Hepatocyte (in vitro differentiated cells): Measurements from ENCODE around the gene CACNA2D1.

Experiments used
- EZH2 ChIP-seq: fragments of 200-600 bp; sonication (generic); IDR thresholded peaks from 2 replicates; pipeline ENCODE4 v1.6.1; 2016; ENCODE audit warnings: antibody characterized with exemption, mild to moderate bottlenecking, borderline replicate concordance
- EZH2phosphoT487 ChIP-seq: fragments of 200-600 bp; sonication (generic); IDR thresholded peaks from one replicate; pipeline ENCODE4 v1.6.1; 2018; ENCODE audit warnings: antibody characterized with exemption, mild to moderate bottlenecking, low read depth, moderate library complexity; ENCODE audit not compliant: unreplicated experiment, severe bottlenecking
- TF ChIP-seq, protein P1 (sequence below): fragments of 200-600 bp; sonication (generic); IDR thresholded peaks from 2 replicates; pipeline ENCODE4 v1.5.1; 2016; ENCODE audit warnings: antibody characterized with exemption, mild to moderate bottlenecking; ENCODE audit not compliant: poor library complexity

GRCh38 chr7:82464372-82464771 is 20.8 kb upstream of the CACNA2D1 start:
- TF ChIP-seq, protein P1, sequence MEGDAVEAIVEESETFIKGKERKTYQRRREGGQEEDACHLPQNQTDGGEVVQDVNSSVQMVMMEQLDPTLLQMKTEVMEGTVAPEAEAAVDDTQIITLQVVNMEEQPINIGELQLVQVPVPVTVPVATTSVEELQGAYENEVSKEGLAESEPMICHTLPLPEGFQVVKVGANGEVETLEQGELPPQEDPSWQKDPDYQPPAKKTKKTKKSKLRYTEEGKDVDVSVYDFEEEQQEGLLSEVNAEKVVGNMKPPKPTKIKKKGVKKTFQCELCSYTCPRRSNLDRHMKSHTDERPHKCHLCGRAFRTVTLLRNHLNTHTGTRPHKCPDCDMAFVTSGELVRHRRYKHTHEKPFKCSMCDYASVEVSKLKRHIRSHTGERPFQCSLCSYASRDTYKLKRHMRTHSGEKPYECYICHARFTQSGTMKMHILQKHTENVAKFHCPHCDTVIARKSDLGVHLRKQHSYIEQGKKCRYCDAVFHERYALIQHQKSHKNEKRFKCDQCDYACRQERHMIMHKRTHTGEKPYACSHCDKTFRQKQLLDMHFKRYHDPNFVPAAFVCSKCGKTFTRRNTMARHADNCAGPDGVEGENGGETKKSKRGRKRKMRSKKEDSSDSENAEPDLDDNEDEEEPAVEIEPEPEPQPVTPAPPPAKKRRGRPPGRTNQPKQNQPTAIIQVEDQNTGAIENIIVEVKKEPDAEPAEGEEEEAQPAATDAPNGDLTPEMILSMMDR = no peak
- TF ChIP-seq EZH2 (no peak), EZH2phosphoT487 (no peak)
